ENCODE results near the gene WDR62.

The WDR62 gene

DNA sequence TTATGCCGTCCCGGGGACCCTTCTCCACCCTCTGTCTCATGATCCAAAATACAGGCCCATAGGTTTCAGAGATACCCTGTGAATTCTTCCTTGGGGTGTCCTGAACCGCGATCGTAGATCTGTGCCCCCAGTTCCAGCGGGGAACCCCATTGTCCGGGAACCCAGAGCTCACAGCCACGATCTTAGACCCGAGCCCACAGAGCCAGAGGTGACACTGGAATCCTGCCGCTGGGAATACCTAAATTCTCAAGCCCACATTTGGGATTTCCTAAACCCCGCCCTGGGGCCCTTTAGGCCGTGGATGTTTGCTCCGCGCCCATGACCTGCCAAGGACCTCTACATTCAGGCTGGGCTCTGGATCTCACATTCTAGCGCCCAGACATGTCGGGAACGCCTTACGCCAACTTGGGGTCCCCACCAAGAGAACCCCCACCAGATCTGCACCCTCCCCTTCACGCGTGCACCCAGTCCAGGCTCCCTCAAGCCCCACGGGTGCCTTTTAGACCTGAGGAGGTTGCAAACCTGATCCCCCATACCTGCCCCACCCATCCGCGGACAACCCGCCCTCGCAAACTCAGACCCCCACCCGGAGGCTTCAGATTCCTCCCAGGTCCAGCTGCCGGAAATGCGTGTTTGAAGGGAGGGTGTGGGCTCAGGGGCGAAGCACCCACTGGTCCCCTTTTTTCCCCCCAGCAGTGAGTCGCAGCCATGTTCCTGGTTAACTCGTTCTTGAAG is 85.8 kb downstream of the WDR62 start:
- DNase-seq (ENCODE audit: low read depth) = no peak

DNA sequence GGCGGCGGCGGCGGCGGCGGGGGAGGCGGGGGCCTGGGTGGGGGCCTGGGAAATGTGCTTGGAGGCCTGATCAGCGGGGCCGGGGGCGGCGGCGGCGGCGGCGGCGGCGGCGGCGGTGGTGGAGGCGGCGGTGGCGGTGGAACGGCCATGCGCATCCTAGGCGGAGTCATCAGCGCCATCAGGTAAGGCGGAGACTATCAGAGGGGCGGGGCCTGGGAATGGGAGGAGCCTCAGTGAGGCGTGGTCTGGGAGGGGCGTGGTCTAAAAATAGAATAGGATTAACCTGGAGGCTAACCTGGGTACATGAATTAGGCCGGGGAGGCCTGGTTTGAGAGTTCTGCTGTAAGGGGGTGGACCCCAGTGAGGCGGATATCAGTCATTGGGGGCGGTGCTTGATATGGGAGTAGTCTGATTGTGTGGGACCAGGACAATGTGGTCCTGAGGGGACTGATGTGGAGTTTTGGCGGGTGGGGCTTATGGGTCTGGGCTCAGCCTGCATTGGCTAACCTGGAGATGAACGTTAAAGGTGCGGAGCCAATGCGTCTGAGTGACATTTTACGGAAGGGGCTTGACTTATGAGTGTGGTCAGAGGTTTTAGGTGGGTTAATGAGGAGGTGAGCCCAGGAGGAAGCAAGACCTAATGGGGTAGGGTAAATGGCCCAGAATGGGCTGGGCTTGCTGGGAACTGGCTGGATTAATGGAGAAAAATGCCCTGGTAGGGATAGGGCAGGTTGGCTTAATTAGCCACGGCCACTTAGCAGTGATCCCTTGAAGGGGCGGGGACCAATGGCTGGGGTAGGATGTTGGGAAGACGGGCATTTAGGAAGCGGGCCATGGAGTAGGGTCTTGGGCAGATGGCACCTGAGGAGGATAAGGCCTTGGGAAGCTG is 86.6 kb downstream of the WDR62 start:
- no peak for DNase-seq (ENCODE audit: low read depth)

DNA sequence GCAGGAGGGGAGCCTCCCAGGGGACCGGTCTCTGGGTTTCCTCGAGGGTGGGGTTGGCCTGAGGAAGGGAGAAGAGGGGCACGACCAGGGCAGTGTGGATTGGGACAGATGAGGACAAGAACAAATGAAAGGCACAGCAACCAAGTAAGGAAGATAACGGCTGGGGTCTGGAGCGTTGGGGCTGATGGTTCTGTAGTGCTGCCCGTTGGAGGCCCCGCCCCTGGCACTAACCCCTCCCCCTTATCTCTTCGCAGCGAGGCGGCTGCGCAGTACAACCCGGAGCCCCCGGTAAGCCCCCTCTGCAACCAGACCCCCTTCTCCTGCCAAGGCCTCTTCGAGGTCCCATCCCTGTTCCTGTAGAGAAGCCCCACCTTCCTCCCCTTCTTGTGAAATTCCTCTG is 87.3 kb downstream of the WDR62 start:
- DNase-seq (ENCODE audit: low read depth) = no peak

DNA sequence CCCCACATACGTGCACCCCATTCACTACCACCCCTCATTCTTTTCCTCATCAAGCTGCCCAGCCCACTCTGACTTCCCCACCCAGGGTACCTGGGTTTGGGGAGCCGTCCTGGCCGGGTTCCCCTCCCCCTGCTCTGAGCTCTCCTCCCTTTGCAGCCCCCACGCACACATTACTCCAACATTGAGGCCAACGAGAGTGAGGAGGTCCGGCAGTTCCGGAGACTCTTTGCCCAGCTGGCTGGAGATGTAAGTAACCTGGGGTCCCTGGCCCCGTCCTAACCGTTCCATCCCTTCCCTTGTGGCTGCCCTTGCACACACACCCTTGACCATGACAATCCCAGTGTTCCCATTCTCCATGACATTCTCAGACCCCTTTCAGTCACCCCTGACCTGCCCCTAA is 87.8 kb downstream of the WDR62 start:
- DNase-seq (ENCODE audit: low read depth) = no peak

DNA sequence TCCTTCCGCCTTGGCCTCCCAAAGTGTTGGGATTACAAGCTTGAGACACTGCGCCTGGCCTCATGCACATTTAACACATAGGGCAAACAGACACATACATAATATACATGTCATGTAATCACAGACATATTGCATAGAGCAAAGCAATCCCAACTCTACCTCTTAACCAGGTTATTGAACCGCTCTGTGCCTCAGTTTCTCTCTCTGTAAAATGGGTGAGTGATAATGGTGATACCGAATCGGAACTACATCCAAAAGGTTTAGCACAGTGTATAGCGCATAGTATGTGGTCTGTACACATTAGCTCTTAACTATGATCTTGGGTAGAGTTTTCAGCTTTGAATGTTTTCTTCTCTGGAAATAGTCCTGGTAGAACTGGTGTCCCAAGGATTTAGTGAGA is 89.9 kb downstream of the WDR62 start:
- no peak for DNase-seq (ENCODE audit: low read depth)

DNA sequence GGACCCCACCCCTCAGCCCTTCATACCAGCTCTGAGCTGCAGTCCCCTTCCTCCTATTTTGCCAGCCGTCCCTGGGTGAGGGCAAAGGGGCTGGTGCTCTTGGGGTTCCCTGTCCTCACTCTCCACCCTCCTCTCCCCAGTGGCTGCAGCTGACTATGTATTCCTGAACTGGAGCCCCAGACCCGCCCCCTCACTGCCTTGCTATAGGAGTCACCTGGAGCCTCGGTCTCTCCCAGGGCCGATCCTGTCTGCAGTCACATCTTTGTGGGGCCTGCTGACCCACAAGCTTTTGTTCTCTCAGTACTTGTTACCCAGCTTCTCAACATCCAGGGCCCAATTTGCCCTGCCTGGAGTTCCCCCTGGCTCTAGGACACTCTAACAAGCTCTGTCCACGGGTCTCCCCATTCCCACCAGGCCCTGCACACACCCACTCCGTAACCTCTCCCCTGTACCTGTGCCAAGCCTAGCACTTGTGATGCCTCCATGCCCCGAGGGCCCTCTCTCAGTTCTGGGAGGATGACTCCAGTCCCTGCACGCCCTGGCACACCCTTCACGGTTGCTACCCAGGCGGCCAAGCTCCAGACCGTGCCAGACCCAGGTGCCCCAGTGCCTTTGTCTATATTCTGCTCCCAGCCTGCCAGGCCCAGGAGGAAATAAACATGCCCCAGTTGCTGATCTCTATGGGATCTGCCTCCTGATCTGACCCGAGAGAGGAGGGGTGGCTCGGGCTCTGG is 95.1 kb downstream of the WDR62 start:
- DNase-seq (ENCODE audit: low read depth) = no peak

DNA sequence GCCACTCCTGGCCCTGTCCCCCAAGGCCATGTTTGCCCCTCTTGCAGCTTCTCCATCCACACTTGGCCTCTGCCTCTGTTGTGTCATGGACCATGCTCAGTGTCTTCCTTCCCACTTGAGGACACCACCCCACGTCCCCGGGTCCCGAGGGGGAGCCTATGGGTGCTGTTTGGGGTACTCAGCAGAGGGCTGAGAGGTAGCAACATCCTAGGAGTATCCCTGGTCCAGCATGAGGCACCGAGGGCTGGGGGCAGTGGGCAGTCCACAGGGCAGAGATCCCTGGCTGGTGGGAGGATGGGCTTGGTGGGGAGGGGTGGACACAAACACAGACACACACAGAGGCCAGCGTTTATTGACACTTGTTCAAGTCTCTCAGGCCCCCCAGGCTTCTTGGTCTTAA is 95.9 kb downstream of the WDR62 start:
- no peak for DNase-seq (ENCODE audit: low read depth)

DNA sequence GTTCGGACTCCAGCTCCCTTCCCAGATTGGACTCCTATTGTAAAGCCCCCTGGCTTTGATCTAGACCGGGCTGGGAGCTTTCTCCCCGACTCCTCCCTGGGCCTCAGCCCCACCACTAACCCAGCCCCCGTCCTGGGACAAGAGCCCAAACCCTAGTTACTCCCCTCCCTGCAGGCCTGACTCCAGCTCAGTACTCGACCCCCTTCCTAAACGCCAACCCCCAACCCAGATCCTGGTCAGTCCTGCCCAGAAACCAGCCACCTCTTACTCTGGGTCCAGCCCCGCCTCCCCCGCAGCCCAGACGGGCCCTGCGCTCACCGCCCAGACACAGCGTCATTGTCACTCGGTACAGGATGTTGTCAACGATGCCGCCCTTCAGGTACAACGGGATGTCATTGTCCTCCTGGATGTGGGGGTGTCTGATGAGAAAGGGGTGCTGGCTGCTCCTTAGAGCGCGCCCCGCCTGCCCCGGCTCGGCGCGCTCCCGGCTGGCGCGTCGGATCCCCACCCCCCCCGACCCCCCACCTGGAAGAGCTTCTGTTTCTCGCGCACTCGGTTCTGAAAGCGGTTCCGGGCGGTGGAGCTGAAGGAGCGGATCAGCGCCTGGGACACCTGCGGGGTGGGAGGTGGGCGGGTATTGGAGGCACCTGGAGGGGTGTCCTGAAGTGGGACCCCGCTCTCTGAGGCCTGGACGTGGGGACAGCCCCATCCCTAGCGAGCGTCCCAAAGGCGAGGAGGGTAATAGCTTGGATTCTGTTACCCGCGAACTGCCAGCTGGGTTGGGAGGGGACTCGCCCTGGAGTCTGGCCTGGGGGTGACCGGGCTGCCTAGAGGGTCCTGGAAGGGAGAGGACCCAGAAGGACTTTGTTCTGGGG is 96.7 kb downstream of the WDR62 start:
- no peak for DNase-seq (ENCODE audit: low read depth)

DNA sequence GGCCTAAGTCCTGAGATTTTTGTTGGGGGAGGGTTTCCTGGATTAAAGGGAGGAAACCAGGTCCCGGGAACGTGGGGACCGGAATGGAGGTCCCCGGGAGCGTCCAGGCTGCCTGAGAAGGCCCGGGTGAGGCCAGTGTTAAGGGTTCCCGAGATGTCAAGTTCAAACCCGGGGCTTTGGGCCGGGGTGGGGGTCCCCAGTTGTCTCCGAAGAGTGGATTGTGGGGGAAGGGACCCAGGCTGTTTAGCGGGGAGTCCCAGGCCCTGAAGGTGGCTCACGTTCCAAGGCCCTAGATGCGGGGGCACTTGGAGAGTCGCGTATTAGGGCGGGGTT is 97.3 kb downstream of the WDR62 start:
- DNase-seq (ENCODE audit: low read depth) = no peak

DNA sequence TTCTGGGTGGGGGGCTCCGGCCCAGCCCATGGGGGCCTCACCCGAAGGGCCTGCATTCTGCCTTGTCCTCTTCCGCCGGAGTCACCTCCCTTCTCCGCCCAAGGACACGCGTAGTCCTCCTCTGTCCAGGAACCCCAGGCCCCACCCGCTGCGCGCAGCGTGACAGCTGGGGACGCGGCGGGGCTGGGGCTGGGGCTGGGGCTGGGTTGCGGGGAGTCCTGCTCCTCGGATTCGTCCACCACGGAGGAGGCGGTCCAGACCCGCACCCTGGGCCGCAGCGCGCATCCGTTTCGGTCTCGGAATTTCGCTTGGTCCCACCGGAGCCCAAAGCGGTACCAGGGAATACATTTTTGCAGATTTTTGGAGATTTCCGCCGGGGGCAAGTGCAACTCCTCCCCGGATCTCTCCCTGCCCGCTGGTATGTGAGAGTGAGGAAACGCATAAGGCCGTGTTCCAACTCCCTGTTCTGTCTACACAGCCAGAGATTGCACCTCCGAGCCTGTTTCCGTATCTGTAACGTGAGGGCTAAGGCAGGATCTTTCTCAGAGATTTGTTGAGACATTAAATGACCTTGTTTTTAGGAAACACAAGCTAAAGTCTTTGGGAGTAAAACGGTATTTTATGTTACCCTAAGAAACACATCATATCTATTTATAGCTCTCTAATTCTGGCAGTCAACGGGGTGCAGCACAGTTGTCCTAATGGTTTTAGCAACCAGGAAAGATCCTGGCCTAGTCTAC is 97.8 kb downstream of the WDR62 start, which contains the start of gene COX7A1:
COX7A1 (minus strand) TSS at position 96 of the 740 bp plus-strand sequence; CDS start at position 56, 40 bp downstream.
- no peak for DNase-seq (ENCODE audit: low read depth)

DNA sequence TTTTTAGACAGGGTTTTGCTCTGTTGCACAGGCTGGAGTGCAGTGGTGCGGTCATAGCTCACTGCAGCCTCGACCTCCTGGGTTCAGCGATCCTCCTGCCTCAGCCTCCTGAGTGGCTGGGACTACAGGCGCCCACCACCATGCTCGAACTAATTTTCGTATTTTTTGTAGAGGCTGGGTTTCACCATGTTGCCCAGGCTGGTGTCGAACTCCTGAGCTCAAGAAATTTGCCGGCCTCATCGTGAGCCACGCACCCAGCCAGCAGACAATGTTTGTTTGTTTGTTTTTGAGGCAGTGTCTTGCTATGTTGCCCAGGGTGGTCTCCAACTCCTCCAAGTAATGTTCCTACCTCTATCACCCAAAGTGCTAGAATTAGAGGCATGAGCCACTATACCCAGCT is 98.4 kb downstream of the WDR62 start:
- no peak for DNase-seq (ENCODE audit: low read depth)
